K562 (cell line): ENCODE measurements around the gene MMS22L. TPM values are rescaled to one million over a fixed set of nuclear protein-coding genes. Genes with fewer than 3 reads are reported as not detected.

Source experiments
- ATAC-seq: fragments of 200-7000 bp; cut with Tn5 transposase; 3 replicates; pipeline ENCODE4 v1.9.1; 2020; ENCODE audit warnings: moderate library complexity
- BruUV-seq: library from RNA; stranded (reverse); fragments of 400-500 nt; replicated peaks from 2 replicates; lab custom pipeline; 2021; lab: Mats Ljungman, UMichigan
- CTCF ChIA-PET: fragments of 300-600 bp; formaldehyde crosslinking; extraction: SDS; loops from one replicate; lab custom pipeline; 2021; ENCODE audit warnings: low intra/inter-chr PET ratio; lab: Yijun Ruan, JAX
- POLR2A ChIA-PET: fragments of 300-600, 350-650 bp; sonication (Branson Sonifier 250); formaldehyde crosslinking; extraction: SDS; loops from one replicate; lab custom pipeline; 2021; ENCODE audit warnings: antibody characterized with exemption, inconsistent platforms; lab: Yijun Ruan, JAX
- DNase-seq, 4 experiments: peaks; one replicate each; pipeline versions ENCODE4 v3.0.0 to v3.0.0-alpha.2; 2011 to 2018; ENCODE audit warnings: low spot score in 3 of 4, mixed read lengths in 3 of 4; ENCODE audit errors: extremely low read depth in 1 of 4
- FAIRE-seq: peaks from 2 replicates; lab custom pipeline; 2011; peaks lifted over from hg19 to GRCh38; lab: Jason Lieb, UNC
- H2AFZ ChIP-seq: 2 replicates; pipeline ENCODE4 v1.6.0; 2011; ENCODE audit warnings: low read depth, low read length, control low read depth, inconsistent platforms
- H3K27ac ChIP-seq: fragments of 200-600 bp; 3 replicates; pipeline ENCODE4 v1.8.0; 2011; ENCODE audit warnings: low read depth, mild to moderate bottlenecking, control low read depth, inconsistent platforms, low read length, moderate library complexity, mixed read lengths; ENCODE audit errors: extremely low read depth
- H3K27me3 ChIP-seq, 2 experiments: fragments of 300-600 bp in 1 of 2; 2 replicates in 1 of 2; 3 replicates in 1 of 2; pipeline versions ENCODE4 v1.6.0 to v1.8.0; 2011; ENCODE audit warnings: inconsistent platforms in 2 of 2, low read length in 2 of 2, mild to moderate bottlenecking in 1 of 2, mixed read lengths in 1 of 2, moderate library complexity in 1 of 2; ENCODE audit not compliant: control insufficient read depth in 2 of 2, insufficient read depth in 2 of 2
- H3K36me3 ChIP-seq: fragments of 300-600 bp; 3 replicates; pipeline ENCODE4 v1.8.0; 2011; ENCODE audit warnings: mild to moderate bottlenecking, low read length, inconsistent platforms; ENCODE audit not compliant: control insufficient read depth, insufficient read depth
- H3K4me1 ChIP-seq, 2 experiments: fragments of 200-600 bp in 1 of 2; replicated peaks in 1 of 2; 2 replicates in 1 of 2; 3 replicates in 1 of 2; pipeline versions ENCODE4 v1.5.1 to v1.8.0; 2011; ENCODE audit warnings: inconsistent platforms in 2 of 2, low read length in 2 of 2, mild to moderate bottlenecking in 1 of 2, mixed read lengths in 1 of 2, moderate library complexity in 1 of 2; ENCODE audit not compliant: control insufficient read depth in 2 of 2, insufficient read depth in 2 of 2
- H3K4me2 ChIP-seq: 2 replicates; pipeline ENCODE4 v1.6.1; 2011; ENCODE audit warnings: low read length, control low read depth, inconsistent platforms, mixed read lengths; ENCODE audit not compliant: insufficient read depth
- H3K4me3 ChIP-seq: fragments of 200-600 bp; sonication (generic), shearing (Covaris generic); 2 replicates; pipeline ENCODE4 v1.5.1; 2016; ENCODE audit warnings: control low read depth, inconsistent platforms
- H3K79me2 ChIP-seq: fragments of 200-600 bp; 3 replicates; pipeline ENCODE4 v1.8.0; 2011; ENCODE audit warnings: low read length, inconsistent platforms; ENCODE audit not compliant: control insufficient read depth, insufficient read depth
- H3K9ac ChIP-seq, 2 experiments: 2 replicates each; pipeline versions ENCODE4 v1.6.0 to v1.6.1; 2011; ENCODE audit warnings: low read depth in 2 of 2, low read length in 2 of 2, control low read depth in 1 of 2, inconsistent platforms in 1 of 2, mild to moderate bottlenecking in 1 of 2, mixed read lengths in 1 of 2; ENCODE audit not compliant: insufficient read depth in 1 of 2
- H3K9me1 ChIP-seq: one replicate; pipeline ENCODE4 v1.6.0; 2011; ENCODE audit warnings: inconsistent platforms, mild to moderate bottlenecking, low read length, moderate library complexity; ENCODE audit not compliant: control insufficient read depth, insufficient read depth
- H3K9me3 ChIP-seq: replicated peaks from 2 replicates; pipeline ENCODE4 v1.5.1; 2011; ENCODE audit warnings: low read depth, low read length, inconsistent platforms; ENCODE audit not compliant: control insufficient read depth, insufficient read depth
- H4K20me1 ChIP-seq: replicated peaks from 2 replicates; pipeline ENCODE4 v1.6.1; 2011; ENCODE audit warnings: low read length, inconsistent platforms, mixed read lengths; ENCODE audit not compliant: control insufficient read depth, insufficient read depth
- BMI1 ChIP-seq: fragments of 150-350 bp; IDR thresholded peaks from 2 replicates; pipeline ENCODE4 v1.6.1; 2014; ENCODE audit warnings: low read length
- CSDE1 ChIP-seq, 2 experiments: fragments of 450-650 bp; IDR thresholded peaks; 2 replicates each; pipeline ENCODE4 v1.6.1; 2016; ENCODE audit warnings: mild to moderate bottlenecking in 1 of 2
- ESRRB ChIP-seq: fragments of 250-450 bp; sonication (Bioruptor Pico); IDR thresholded peaks from 2 replicates; pipeline ENCODE4 v1.5.0; 2020; ENCODE audit warnings: mild to moderate bottlenecking, moderate library complexity, borderline replicate concordance
- HDAC3 ChIP-seq: fragments of 450-650 bp; IDR thresholded peaks from 2 replicates; pipeline ENCODE4 v1.6.1; 2018; ENCODE audit warnings: borderline replicate concordance, mild to moderate bottlenecking, moderate library complexity; ENCODE audit not compliant: partially characterized antibody
- MLLT1 ChIP-seq, 2 experiments: fragments of 450-650 bp; IDR thresholded peaks; 2 replicates each; pipeline ENCODE4 v1.6.1; 2016
- MYBL2 ChIP-seq, 2 experiments: fragments of 450-650 bp in 1 of 2; sonication (generic) in 1 of 2; formaldehyde crosslinking in 1 of 2; IDR thresholded peaks; 2 replicates each; pipeline versions ENCODE4 v1.6.1 to v1.8.1; 2017 to 2022; ENCODE audit warnings: borderline replicate concordance in 1 of 2, inconsistent platforms in 1 of 2, low read depth in 1 of 2, mild to moderate bottlenecking in 1 of 2, missing genetic modification reagents in 1 of 2, moderate library complexity in 1 of 2
- NFRKB ChIP-seq: fragments of 450-650 bp; IDR thresholded peaks from 2 replicates; pipeline ENCODE4 v1.6.1; 2016; ENCODE audit warnings: low read depth
- POLR3A ChIP-seq: IDR thresholded peaks from 2 replicates; pipeline ENCODE4 v1.6.1; 2011; ENCODE audit warnings: borderline replicate concordance, mild to moderate bottlenecking, moderate library complexity; ENCODE audit not compliant: insufficient read length, insufficient read depth; ENCODE audit errors: extremely low read depth
- SAP30 ChIP-seq: fragments of 200-600 bp; sonication (generic); IDR thresholded peaks from 2 replicates; pipeline ENCODE4 v1.6.1; 2012; ENCODE audit warnings: borderline replicate concordance, low read depth, mild to moderate bottlenecking, moderate library complexity, low read length, control low read depth, inconsistent platforms; ENCODE audit not compliant: insufficient read depth, poor library complexity, severe bottlenecking
- SIRT6 ChIP-seq: IDR thresholded peaks from one replicate; pipeline ENCODE4 v1.6.1; 2012; ENCODE audit warnings: low read depth, mild to moderate bottlenecking, control low read depth, inconsistent platforms, low read length, moderate library complexity
- SIX5 ChIP-seq, 2 experiments: IDR thresholded peaks; 2 replicates each; pipeline ENCODE4 v1.6.1; 2011; ENCODE audit warnings: low read length in 2 of 2, borderline replicate concordance in 1 of 2, low read depth in 1 of 2, mild to moderate bottlenecking in 1 of 2, moderate library complexity in 1 of 2; ENCODE audit not compliant: insufficient read depth in 1 of 2
- STAT5A ChIP-seq: IDR thresholded peaks from 2 replicates; pipeline ENCODE4 v1.6.1; 2012; ENCODE audit warnings: low read length, inconsistent platforms, borderline replicate concordance
- ZNF3 ChIP-seq: fragments of 250-450 bp; sonication (Bioruptor Pico); IDR thresholded peaks from 2 replicates; pipeline ENCODE4 v1.5.0; 2021; ENCODE audit warnings: mild to moderate bottlenecking, moderate library complexity
- WGBS: fragments of 100-300 bp; shearing (Covaris generic); methylation state at CpG from one replicate; pipeline ENCODE4 v1.1.6; 2016; ENCODE audit warnings: low coverage, mixed read lengths; ENCODE audit not compliant: insufficient coverage; ENCODE audit errors: missing lambda C conversion rate; 5-methylcytosine and 5-hydroxymethylcytosine counted together
- in situ Hi-C: fragments of 300-500 bp; cut with MboI; formaldehyde crosslinking; loops from 4 replicates; pipeline ENCODE4 v1.15.0; 2018; ENCODE audit warnings: inconsistent platforms, mixed read lengths
- intact Hi-C: fragments of 100-400 bp; cut with micrococcal nuclease; formaldehyde crosslinking; loops from 2 replicates; pipeline ENCODE4 v1.14.2; 2022
- polyA plus RNA-seq, 8 experiments: library from polyadenylated mRNA; depleted of rRNA in 4 of 8; stranded (reverse) in 5 of 8; unstranded in 3 of 8; fragments of >200 nt; fragmentation: Nextera tagmentation in 2 of 8; fragmentation: Illumina TruSeq in 1 of 8; extraction: Ambion mirVana in 2 of 8; extraction: Trizol in 1 of 8; gene quantifications; 2 replicates each; pipeline versions ENCODE4 v1.2.1 to v1.2.3, GENCODE V29; 2011 to 2014; ENCODE audit warnings: inconsistent platforms in 1 of 8, missing spikeins in 1 of 8
- total RNA-seq, 7 experiments: library from RNA; depleted of rRNA in 6 of 7; stranded (reverse); fragments of >200 nt in 6 of 7; fragmentation: Illumina TruSeq in 2 of 7; extraction: Trizol in 2 of 7; gene quantifications; 2 replicates each; pipeline versions ENCODE4 v1.2.1 to v1.2.3, GENCODE V29; 2011 to 2021; ENCODE audit warnings: low replicate concordance in 1 of 7
- TF ChIP-seq, protein P1 (sequence below): fragments of 450-650 bp; formaldehyde crosslinking; IDR thresholded peaks from 2 replicates; pipeline ENCODE4 v1.4.0; 2022; ENCODE audit warnings: missing genetic modification characterization
- TF ChIP-seq, protein P2 (sequence below): fragments of 450-650 bp; formaldehyde crosslinking; conservative IDR thresholded peaks from 2 replicates; pipeline ENCODE4 v1.4.0; 2022; ENCODE audit warnings: mild to moderate bottlenecking, missing genetic modification characterization
- TF ChIP-seq, protein P3 (sequence below): fragments of 250-450 bp; sonication (Bioruptor Pico); IDR thresholded peaks from 2 replicates; pipeline ENCODE4 v1.8.0; 2021; ENCODE audit warnings: borderline replicate concordance, mild to moderate bottlenecking, moderate library complexity; ENCODE audit not compliant: poor library complexity, severe bottlenecking

Gene MMS22L
- total and polyA plus RNA-seq, 9 of the 15 experiments (the other 6 are each of a cell fraction or from before 2014, with no cell fraction given) = 13.0 to 59.5 (median 26.9) TPM

- no peak for TF ChIP-seq ESRRB (CRISPR knock-in tag)
Observed at GRCh38 chr6:97110149-97110548, 172.9 kb downstream of the MMS22L start (continued).

DNA sequence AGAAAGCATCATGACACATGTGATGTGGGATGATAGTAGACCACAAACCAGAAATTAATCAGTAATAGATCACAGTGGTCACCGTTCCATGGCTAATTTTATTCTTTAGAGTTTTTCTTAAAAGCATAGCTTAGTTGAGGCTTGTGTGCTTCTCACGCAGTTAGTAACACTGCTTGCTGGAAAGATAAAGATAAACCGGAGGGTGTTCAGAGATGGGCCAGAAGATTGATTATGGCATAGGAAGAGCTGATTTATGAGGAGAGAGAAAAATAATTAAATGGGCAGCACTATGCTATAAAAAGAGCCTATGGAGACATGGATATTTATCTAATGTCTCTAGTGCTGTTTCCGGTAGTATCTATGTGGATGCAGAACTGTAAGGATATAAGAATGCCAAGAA is 173.6 kb downstream of the MMS22L start:
- in situ Hi-C loops (no loop called here), intact Hi-C loops (no loop called here)
- no peak overlapping the region for H3K4me3 ChIP-seq
- no peaks in the 10 kb centered on the region for H3K4me1 ChIP-seq
- no peak overlapping the region for H3K9ac ChIP-seq
- no peaks in the 10 kb centered on the region for H3K9me3 ChIP-seq
- no peaks in the 10 kb centered on the region for H4K20me1 ChIP-seq
- no peak for ATAC-seq
- H3K4me2 ChIP-seq = no peak overlapping the region
- no peaks in the 10 kb centered on the region for H3K9me1 ChIP-seq
- POLR2A ChIA-PET = no interaction called here
- CTCF ChIA-PET = no interaction called here
- H3K36me3 ChIP-seq = no peaks in the 10 kb centered on the region
- H3K27ac ChIP-seq = no peak overlapping the region
- FAIRE-seq = no peak
- no TSS peak for BruUV-seq
- H2AFZ ChIP-seq = no peak overlapping the region
- no peaks in the 10 kb centered on the region for H3K79me2 ChIP-seq
- DNase-seq = no peak
- WGBS = 2% methylated on average over 4 of the region's 4 CpGs
- H3K27me3 ChIP-seq = no peaks in the 10 kb centered on the region
- TF ChIP-seq, protein P1, sequence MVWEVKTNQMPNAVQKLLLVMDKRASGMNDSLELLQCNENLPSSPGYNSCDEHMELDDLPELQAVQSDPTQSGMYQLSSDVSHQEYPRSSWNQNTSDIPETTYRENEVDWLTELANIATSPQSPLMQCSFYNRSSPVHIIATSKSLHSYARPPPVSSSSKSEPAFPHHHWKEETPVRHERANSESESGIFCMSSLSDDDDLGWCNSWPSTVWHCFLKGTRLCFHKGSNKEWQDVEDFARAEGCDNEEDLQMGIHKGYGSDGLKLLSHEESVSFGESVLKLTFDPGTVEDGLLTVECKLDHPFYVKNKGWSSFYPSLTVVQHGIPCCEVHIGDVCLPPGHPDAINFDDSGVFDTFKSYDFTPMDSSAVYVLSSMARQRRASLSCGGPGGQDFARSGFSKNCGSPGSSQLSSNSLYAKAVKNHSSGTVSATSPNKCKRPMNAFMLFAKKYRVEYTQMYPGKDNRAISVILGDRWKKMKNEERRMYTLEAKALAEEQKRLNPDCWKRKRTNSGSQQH (CRISPR knock-in tag) = no peak
- TF ChIP-seq SAP30 (no peak), ZNF3 (CRISPR knock-in tag) (no peak), SIRT6 (no peak), MYBL2 (IDR thresholded peaks at IDR 0.05; ENCODE audit: low read depth) (no peak), MYBL2 (CRISPR knock-in tag; IDR thresholded peaks at IDR 0.05; ENCODE audit: borderline replicate concordance) (no peak), NFRKB (no peak), BMI1 (no peak), HDAC3 (no peak), STAT5A (no peak), CSDE1 (IDR thresholded peaks at IDR 0.05) (no peak), SIX5 (IDR thresholded peaks at IDR 0.05; ENCODE audit: borderline replicate concordance in 1 of 2, insufficient read depth in 1 of 2, low read depth in 1 of 2, low read length in 2 of 2) (no peak), POLR3A (no peak), MLLT1 (IDR thresholded peaks at IDR 0.05) (no peak)
- TF ChIP-seq, protein P2, sequence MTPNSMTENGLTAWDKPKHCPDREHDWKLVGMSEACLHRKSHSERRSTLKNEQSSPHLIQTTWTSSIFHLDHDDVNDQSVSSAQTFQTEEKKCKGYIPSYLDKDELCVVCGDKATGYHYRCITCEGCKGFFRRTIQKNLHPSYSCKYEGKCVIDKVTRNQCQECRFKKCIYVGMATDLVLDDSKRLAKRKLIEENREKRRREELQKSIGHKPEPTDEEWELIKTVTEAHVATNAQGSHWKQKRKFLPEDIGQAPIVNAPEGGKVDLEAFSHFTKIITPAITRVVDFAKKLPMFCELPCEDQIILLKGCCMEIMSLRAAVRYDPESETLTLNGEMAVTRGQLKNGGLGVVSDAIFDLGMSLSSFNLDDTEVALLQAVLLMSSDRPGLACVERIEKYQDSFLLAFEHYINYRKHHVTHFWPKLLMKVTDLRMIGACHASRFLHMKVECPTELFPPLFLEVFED (CRISPR knock-in tag) = no peak
- TF ChIP-seq, protein P3, sequence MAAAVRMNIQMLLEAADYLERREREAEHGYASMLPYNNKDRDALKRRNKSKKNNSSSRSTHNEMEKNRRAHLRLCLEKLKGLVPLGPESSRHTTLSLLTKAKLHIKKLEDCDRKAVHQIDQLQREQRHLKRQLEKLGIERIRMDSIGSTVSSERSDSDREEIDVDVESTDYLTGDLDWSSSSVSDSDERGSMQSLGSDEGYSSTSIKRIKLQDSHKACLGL = no peak
